ENCODE measurements around the gene ATG4A. TPM values are rescaled to one million over a fixed set of nuclear protein-coding genes. Genes with fewer than 3 reads are reported as not detected.

Gene ATG4A
- total RNA-seq, 1 experiment from 2014 or later, result 6.4 TPM

DNA sequence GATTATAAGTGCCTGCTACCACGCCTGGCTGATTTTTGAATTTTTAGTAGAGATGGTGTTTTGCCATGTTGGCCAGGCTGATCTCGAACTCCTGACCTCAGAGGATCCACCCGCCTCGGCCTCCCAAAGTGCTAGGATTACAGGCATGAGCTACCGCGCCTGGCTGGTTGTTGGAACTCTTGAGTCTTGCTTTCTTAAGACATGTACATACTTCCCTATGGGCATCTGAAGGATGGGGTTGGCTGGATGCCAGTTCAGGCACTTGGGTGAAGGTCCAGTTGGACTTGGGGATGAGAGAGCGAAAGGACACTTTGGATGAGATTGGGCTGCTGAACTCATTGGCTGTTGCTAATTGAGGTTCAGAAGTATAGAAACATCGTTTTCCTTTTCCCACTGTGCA, 40.5 kb downstream of the ATG4A start:
- Histone ChIP-seq H2BK15ac (ENCODE audit: low read depth, low read length) (no peak overlapping the region), H3K14ac (ENCODE audit: insufficient read depth, low read length) (no peak overlapping the region), H3K79me2 (ENCODE audit: insufficient read depth, low read length) (no peaks in the 10 kb centered on the region), H4K91ac (ENCODE audit: insufficient read length, low read depth, low read length) (no peak overlapping the region), H4K5ac (ENCODE audit: insufficient read length, low read depth, low read length) (no peak overlapping the region), H2BK120ac (ENCODE audit: low read depth, low read length, poor library complexity, severe bottlenecking) (no peak overlapping the region), H3K23ac (ENCODE audit: insufficient read length, low read depth, low read length) (no peak overlapping the region), H3K9ac (ENCODE audit: extremely low read depth, insufficient read length, low read length) (no peak overlapping the region), H4K8ac (replicated peaks; ENCODE audit: insufficient read length, low read depth, low read length) (no peak overlapping the region), H2BK12ac (ENCODE audit: insufficient read length, low read depth, low read length) (no peak overlapping the region), H2AFZ (ENCODE audit: low read length) (no peak overlapping the region), H4K20me1 (ENCODE audit: control insufficient read depth, insufficient read depth, insufficient read length) (no peaks in the 10 kb centered on the region), H3K9me3 (ENCODE audit: control insufficient read depth, low read depth, low read length) (no peaks in the 10 kb centered on the region), H3K27ac (ENCODE audit: insufficient read length, low read depth, low read length) (no peak overlapping the region), H3K18ac (ENCODE audit: insufficient read length, low read depth, low read length) (no peak overlapping the region), H3K27me3 (ENCODE audit: insufficient read depth, low read length) (no peaks in the 10 kb centered on the region; the same call in 1 of the 2 replicates), H3K4me1 (ENCODE audit: insufficient read depth, low read length) (peaks cover 4% of the 10 kb centered on the region; the same call in 1 of the 2 replicates), H2BK20ac (ENCODE audit: low read depth, low read length, poor library complexity, severe bottlenecking) (no peak overlapping the region), H3K56ac (ENCODE audit: insufficient read length, low read depth, low read length) (no peak overlapping the region), H3K4me2 (ENCODE audit: insufficient read depth, insufficient read length, low read length) (no peak overlapping the region), H3T11ph (ENCODE audit: low read length) (no peak overlapping the region), H2BK5ac (ENCODE audit: insufficient read length, low read length) (no peak overlapping the region), H3K79me1 (ENCODE audit: insufficient read depth, low read depth, low read length, poor library complexity, severe bottlenecking) (no peaks in the 10 kb centered on the region), H2AK5ac (ENCODE audit: insufficient read length, low read length) (no peak overlapping the region), H3K23me2 (ENCODE audit: insufficient read length, low read depth, low read length, poor library complexity, severe bottlenecking) (no peaks in the 10 kb centered on the region), H3K4ac (ENCODE audit: low read depth, low read length) (no peak overlapping the region)
- TF ChIP-seq, protein P1, sequence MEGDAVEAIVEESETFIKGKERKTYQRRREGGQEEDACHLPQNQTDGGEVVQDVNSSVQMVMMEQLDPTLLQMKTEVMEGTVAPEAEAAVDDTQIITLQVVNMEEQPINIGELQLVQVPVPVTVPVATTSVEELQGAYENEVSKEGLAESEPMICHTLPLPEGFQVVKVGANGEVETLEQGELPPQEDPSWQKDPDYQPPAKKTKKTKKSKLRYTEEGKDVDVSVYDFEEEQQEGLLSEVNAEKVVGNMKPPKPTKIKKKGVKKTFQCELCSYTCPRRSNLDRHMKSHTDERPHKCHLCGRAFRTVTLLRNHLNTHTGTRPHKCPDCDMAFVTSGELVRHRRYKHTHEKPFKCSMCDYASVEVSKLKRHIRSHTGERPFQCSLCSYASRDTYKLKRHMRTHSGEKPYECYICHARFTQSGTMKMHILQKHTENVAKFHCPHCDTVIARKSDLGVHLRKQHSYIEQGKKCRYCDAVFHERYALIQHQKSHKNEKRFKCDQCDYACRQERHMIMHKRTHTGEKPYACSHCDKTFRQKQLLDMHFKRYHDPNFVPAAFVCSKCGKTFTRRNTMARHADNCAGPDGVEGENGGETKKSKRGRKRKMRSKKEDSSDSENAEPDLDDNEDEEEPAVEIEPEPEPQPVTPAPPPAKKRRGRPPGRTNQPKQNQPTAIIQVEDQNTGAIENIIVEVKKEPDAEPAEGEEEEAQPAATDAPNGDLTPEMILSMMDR (conservative IDR thresholded peaks at IDR 0.05), result no peak
- no peak for DNase-seq
- no peaks in the 10 kb centered on the region for H3K9me3 Mint-ChIP-seq
- H3K4me3 Mint-ChIP-seq, result no peak overlapping the region
- WGBS (ENCODE audit: extremely low coverage, insufficient read length, low lambda C conversion rate), result no CpG with 5 or more reads among the region's 8 CpGs
- H3K27me3 Mint-ChIP-seq (ENCODE audit: low read depth), result no peaks in the 10 kb centered on the region; the same call in 1 of the 2 replicates
- H3K27ac Mint-ChIP-seq, result no peak overlapping the region
- H3K36me3 Mint-ChIP-seq (ENCODE audit: insufficient read depth in 1 of 3, low read depth in 3 of 3), result no peaks in the 10 kb centered on the region; a peak in 2 of 7 replicates
- peaks cover 10 to 12% of the 10 kb centered on the region in 2 experiments for H3K4me1 Mint-ChIP-seq

Data from H9 (cell line).